ENCODE data around the gene BAG3. TPM values are rescaled to one million over a fixed set of nuclear protein-coding genes. Genes with fewer than 3 reads are reported as not detected.
"Not testable (repeated sequence)": the region's sequence is repeated elsewhere in the genome, so short reads cannot be mapped to it uniquely, and the experiment has no call there.

The BAG3 gene
- polyA plus RNA-seq, 4 donors: 27.0 to 31.6 (median 30.2) TPM

- no peak for DNase-seq (ENCODE audit: low read depth in 4 of 4, low spot score in 2 of 4)
Observed at GRCh38 chr10:119638982-119639381, 12.2 kb upstream of the BAG3 start.

DNA sequence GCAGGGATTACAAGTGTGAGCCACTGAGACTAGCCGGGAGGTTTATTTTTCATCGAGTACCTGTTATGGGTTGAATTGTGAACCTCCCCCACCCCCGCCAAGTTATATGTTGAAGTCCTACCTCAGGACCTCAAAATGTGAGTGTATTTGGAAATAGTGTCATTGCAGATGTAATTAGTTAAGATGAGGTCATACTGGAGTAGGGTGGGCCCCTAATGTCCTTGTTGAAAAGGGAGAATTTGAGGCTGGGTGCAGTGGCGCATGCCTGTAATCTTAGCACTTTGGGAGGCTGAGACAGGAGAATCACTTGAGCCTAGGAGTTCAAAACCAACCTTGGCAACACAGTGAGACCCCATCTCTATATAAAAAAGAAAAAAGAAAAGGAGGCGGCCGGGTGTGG is 10.8 kb upstream of the BAG3 start:
- DNase-seq (ENCODE audit: low read depth in 4 of 4, low spot score in 2 of 4): no peak

DNA sequence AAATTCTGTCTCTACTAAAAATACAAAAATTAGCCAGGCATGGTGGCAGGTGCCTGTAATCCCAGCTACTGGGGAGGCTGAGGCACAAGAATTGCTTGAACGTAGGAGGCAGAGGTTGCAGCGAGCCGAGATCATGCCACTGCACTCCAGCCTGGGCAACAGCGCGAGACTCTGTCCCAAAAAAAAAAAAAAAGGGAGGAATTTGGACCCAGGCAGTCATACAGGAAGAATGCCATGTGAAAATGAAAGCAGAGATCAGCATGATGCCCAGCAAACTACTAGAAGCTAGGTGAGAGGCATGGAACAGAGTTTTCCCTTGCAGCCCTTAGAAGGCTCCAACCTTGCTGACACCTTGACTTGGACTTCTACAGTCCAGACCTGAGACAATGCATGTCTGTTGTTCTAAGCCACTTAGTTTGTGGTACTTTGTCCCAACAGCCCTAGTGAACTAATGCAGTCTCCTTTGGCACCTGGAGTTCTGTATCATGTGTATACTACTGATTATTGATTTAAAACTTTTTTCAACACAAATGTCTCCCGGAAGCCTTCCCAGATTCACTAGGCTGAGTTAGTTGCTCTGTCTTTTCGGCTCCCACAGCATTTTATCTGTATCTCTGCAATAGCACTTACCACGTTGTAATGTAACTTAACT is 10.2 kb upstream of the BAG3 start:
- no peak for DNase-seq (ENCODE audit: low read depth in 4 of 4, low spot score in 2 of 4)

- no peak for DNase-seq (ENCODE audit: low read depth in 4 of 4, low spot score in 2 of 4)
Observed at GRCh38 chr10:119642556-119643111, 8.5 kb upstream of the BAG3 start.

- DNase-seq (ENCODE audit: low read depth in 4 of 4, low spot score in 2 of 4): no peak
Observed at GRCh38 chr10:119643306-119644204, 7.6 kb upstream of the BAG3 start.

GRCh38 chr10:119644205-119644814 is 6.9 kb upstream of the BAG3 start:
- no peak for DNase-seq (ENCODE audit: low read depth in 4 of 4, low spot score in 2 of 4)

- no peak for DNase-seq (ENCODE audit: low read depth in 4 of 4, low spot score in 2 of 4)
Observed at GRCh38 chr10:119644994-119645393, 6.2 kb upstream of the BAG3 start.

- no peak for DNase-seq (ENCODE audit: low read depth in 4 of 4, low spot score in 2 of 4)
Observed at GRCh38 chr10:119650062-119650461, 1.1 kb upstream of the BAG3 start.

DNA sequence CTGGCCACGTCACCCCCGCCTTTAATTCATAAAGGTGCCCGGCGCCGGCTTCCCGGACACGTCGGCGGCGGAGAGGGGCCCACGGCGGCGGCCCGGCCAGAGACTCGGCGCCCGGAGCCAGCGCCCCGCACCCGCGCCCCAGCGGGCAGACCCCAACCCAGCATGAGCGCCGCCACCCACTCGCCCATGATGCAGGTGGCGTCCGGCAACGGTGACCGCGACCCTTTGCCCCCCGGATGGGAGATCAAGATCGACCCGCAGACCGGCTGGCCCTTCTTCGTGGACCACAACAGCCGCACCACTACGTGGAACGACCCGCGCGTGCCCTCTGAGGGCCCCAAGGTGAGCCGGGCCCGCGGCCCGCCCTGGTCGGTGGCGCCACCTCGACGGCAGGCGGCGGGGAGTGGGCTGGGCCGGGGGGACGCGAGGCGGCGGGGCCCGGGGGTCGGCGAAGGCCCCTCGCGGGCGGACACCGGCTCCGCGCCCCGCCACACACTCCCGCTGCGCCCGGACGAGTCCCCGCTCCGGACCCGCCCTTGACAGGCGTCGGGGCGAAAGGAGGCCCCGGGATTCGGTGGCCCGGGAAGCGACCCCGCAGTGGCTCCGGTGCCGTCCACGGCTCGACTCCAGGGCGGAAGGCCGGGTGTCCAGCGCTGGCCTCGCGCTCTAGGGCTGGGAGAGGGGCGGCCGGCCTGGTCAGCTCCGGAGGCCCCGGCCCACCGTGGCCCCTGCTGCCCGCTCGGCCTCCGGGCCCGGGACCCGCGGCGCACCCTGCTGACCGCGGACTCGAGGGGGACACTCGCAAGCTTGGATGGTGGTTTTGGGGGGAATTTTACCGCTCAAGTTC is 557 bp downstream of the BAG3 start:
- no peak for DNase-seq (ENCODE audit: low read depth in 4 of 4, low spot score in 2 of 4)

DNA sequence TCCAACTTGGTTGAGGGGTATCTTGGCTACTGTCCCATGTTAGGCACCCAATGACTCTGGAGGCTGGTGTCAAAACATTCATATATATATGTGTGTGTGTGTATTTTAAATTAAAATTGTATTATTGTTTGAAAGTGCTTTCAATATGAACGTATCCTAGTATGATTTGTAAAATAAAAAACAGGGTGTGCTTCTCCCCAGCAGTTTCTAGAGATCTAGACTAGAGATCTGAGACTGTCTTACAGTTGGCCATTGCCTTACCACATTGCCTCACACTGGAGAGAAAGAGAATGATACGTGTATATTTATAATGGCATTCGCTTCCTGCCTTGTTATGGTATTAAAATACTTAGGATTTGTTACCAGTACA is 1.2 kb downstream of the BAG3 start:
- DNase-seq (ENCODE audit: low read depth in 4 of 4, low spot score in 2 of 4): peak in 1 of 4 donors; percentile 58

GRCh38 chr10:119653209-119653608 is 2.0 kb downstream of the BAG3 start:
- DNase-seq (ENCODE audit: low read depth in 4 of 4, low spot score in 2 of 4): no peak

DNA sequence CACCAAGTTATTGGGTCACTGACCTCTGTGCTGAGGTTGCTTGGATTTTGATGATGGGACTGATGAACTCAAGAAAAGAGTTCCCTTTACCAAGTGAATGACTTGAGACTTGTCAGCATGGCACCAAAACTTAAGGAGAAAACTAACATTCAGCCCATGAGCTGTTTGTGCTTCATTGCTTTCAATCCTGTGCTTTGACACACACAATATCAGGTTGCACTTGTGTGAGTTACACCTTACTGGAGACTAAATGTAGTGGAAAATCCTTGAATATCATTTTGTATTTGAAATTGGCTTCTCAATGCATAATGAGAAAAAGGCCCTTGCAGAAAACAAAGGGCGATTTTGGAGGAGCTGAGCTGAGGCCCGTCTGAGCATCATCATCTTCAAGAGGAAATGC is 2.7 kb downstream of the BAG3 start:
- peak in 1 of 4 donors; percentile 29 for DNase-seq (ENCODE audit: low read depth in 4 of 4, low spot score in 2 of 4)

GRCh38 chr10:119654540-119654939 is 3.4 kb downstream of the BAG3 start:
- no peak for DNase-seq (ENCODE audit: low read depth in 4 of 4, low spot score in 2 of 4)

- DNase-seq (ENCODE audit: low read depth in 4 of 4, low spot score in 2 of 4): no peak
Observed at GRCh38 chr10:119655566-119656001, 4.4 kb downstream of the BAG3 start.

- DNase-seq (ENCODE audit: low read depth in 4 of 4, low spot score in 2 of 4): no peak
Observed at GRCh38 chr10:119656760-119657159, 5.6 kb downstream of the BAG3 start.

GRCh38 chr10:119657725-119658124 is 6.5 kb downstream of the BAG3 start:
- no peak for DNase-seq (ENCODE audit: low read depth in 4 of 4, low spot score in 2 of 4)

- no peak for DNase-seq (ENCODE audit: low read depth in 4 of 4, low spot score in 2 of 4)
Observed at GRCh38 chr10:119658274-119658673, 7.1 kb downstream of the BAG3 start.

- DNase-seq (ENCODE audit: low read depth in 4 of 4, low spot score in 2 of 4): no peak
Observed at GRCh38 chr10:119659951-119660350, 8.8 kb downstream of the BAG3 start.

DNA sequence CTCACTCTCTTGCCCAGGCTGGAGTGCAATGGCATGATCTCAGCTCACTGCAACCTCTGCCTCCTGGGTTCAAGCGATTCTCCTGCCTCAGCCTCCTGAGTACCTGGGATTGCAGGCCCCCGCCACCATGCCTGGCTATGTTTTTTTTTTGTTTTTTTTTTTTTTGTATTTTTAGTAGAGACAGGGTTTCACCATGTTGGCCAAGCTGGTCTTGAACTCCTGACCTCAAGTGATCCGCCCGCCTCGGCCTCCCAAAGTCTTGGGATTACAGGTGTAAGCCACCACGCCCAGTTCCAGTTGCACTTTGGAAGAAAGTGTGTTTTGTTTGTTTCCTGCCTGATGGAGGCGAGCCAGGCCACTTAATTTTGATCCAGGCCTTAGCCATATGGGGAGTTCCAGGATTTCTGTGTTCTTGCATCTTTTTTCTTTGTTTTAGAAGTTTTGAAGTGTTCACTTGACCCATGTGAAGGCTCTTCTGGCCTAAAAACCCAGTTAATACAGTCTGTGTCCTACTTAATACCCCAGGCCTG is 11.0 kb downstream of the BAG3 start:
- not testable (repeated sequence) for DNase-seq (ENCODE audit: low read depth in 4 of 4, low spot score in 2 of 4)

Data from left renal cortex interstitium (tissue), 4 donors.